Endothelial cell of umbilical vein (primary cell): ENCODE results near the gene ARSK. TPM values are rescaled to one million over a fixed set of nuclear protein-coding genes. Genes with fewer than 3 reads are reported as not detected.

Experiments
- BruUV-seq: library from RNA; stranded (reverse); fragments of 400-500 nt; replicated peaks from 2 replicates; lab custom pipeline; 2021; lab: Mats Ljungman, UMichigan
- CTCF ChIA-PET: fragments of 300-600, 350-600 bp; sonication (Branson Sonifier 250); formaldehyde crosslinking; loops from one replicate; lab custom pipeline; 2021; ENCODE audit warnings: antibody characterized with exemption, inconsistent platforms; lab: Charles Lee
- POLR2A ChIA-PET: fragments of 300-600, 350-600 bp; sonication (Branson Sonifier 250); formaldehyde crosslinking; loops from one replicate; lab custom pipeline; 2021; ENCODE audit warnings: antibody characterized with exemption, inconsistent platforms; lab: Charles Lee
- DNase-seq: peaks from one replicate; pipeline ENCODE4 v3.0.0-alpha.2; 2011; ENCODE audit warnings: low read depth, low spot score
- FAIRE-seq: peaks from 2 replicates; lab custom pipeline; 2011; peaks lifted over from hg19 to GRCh38; lab: Jason Lieb, UNC
- H2AFZ ChIP-seq: 2 replicates; pipeline ENCODE4 v1.6.0; 2012; ENCODE audit warnings: low read depth, low read length, control low read depth, inconsistent platforms
- H3K27ac ChIP-seq: 2 replicates; pipeline ENCODE4 v1.5.1; 2011; ENCODE audit warnings: low read depth, mild to moderate bottlenecking, control low read depth, low read length, moderate library complexity; ENCODE audit not compliant: insufficient read depth
- H3K27me3 ChIP-seq, 2 experiments: 2 replicates each; pipeline versions ENCODE4 v1.6.0 to v1.6.1; 2011; ENCODE audit warnings: low read length in 2 of 2, mixed read lengths in 1 of 2; ENCODE audit not compliant: control insufficient read depth in 2 of 2, insufficient read depth in 2 of 2
- H3K36me3 ChIP-seq, 2 experiments: 2 replicates in 1 of 2; 3 replicates in 1 of 2; pipeline ENCODE4 v1.5.1; 2011; ENCODE audit warnings: low read length in 2 of 2, mild to moderate bottlenecking in 1 of 2, moderate library complexity in 1 of 2; ENCODE audit not compliant: control insufficient read depth in 2 of 2, insufficient read depth in 2 of 2; ENCODE audit errors: extremely low read depth in 1 of 2
- H3K4me1 ChIP-seq: 3 replicates; pipeline ENCODE4 v1.5.1; 2011; ENCODE audit warnings: mild to moderate bottlenecking, low read length; ENCODE audit not compliant: control insufficient read depth, insufficient read depth; ENCODE audit errors: extremely low read depth
- H3K4me2 ChIP-seq: 2 replicates; pipeline ENCODE4 v1.6.1; 2011; ENCODE audit warnings: low read length, control low read depth, mixed read lengths; ENCODE audit not compliant: insufficient read depth
- H3K4me3 ChIP-seq, 3 experiments: fragments of 200-600 bp in 1 of 3; sonication (generic), shearing (Covaris generic) in 1 of 3; replicated peaks in 1 of 3; 2 replicates each; pipeline ENCODE4 v1.5.1; 2011 to 2016; ENCODE audit warnings: control low read depth in 3 of 3, low read length in 3 of 3, mild to moderate bottlenecking in 2 of 3, inconsistent platforms in 1 of 3, low read depth in 1 of 3, moderate library complexity in 1 of 3; ENCODE audit not compliant: insufficient read depth in 1 of 3
- H3K79me2 ChIP-seq: 2 replicates; pipeline ENCODE4 v1.6.0; 2012; ENCODE audit warnings: low read length, inconsistent platforms; ENCODE audit not compliant: control insufficient read depth, insufficient read depth
- H3K9ac ChIP-seq: replicated peaks from 2 replicates; pipeline ENCODE3; 2011; ENCODE audit warnings: low read length, control low read depth; ENCODE audit not compliant: insufficient read depth; ENCODE audit errors: extremely low read depth
- H3K9me1 ChIP-seq: replicated peaks from 3 replicates; pipeline ENCODE4 v1.6.0; 2011; ENCODE audit warnings: mild to moderate bottlenecking, low read length; ENCODE audit not compliant: control insufficient read depth, insufficient read depth; ENCODE audit errors: extremely low read depth
- H3K9me3 ChIP-seq: replicated peaks from 2 replicates; pipeline ENCODE4 v1.5.1; 2012; ENCODE audit warnings: low read length, inconsistent platforms; ENCODE audit not compliant: control insufficient read depth, insufficient read depth
- H4K20me1 ChIP-seq: replicated peaks from 2 replicates; pipeline ENCODE3; 2011; ENCODE audit warnings: mild to moderate bottlenecking, low read length; ENCODE audit not compliant: control insufficient read depth, insufficient read depth; ENCODE audit errors: extremely low read depth
- CTCF ChIP-seq, 2 donors: IDR thresholded peaks; 1 replicate in 1 of 2; 2 replicates in 1 of 2; pipeline ENCODE4 v1.5.1; 2011; ENCODE audit warnings: low read length in 2 of 2, mild to moderate bottlenecking in 2 of 2, moderate library complexity in 2 of 2, control low read depth in 1 of 2, inconsistent platforms in 1 of 2, low read depth in 1 of 2; ENCODE audit not compliant: insufficient read depth in 1 of 2; ENCODE audit errors: extremely low read depth in 1 of 2
- EZH2 ChIP-seq: IDR thresholded peaks from 2 replicates; pipeline ENCODE4 v1.6.1; 2012; ENCODE audit warnings: borderline replicate concordance, low read depth, mild to moderate bottlenecking, moderate library complexity, low read length, inconsistent platforms; ENCODE audit not compliant: severe bottlenecking
- FOS ChIP-seq: IDR thresholded peaks from 2 replicates; pipeline ENCODE4 v1.6.1; 2011; ENCODE audit warnings: mild to moderate bottlenecking, low read length, moderate library complexity, borderline replicate concordance; ENCODE audit not compliant: insufficient read depth
- GATA2 ChIP-seq: IDR thresholded peaks from 2 replicates; pipeline ENCODE4 v1.7.0; 2011; ENCODE audit warnings: low read depth, mild to moderate bottlenecking, moderate library complexity, mixed read lengths, low read length; ENCODE audit not compliant: insufficient read length, insufficient read depth
- JUN ChIP-seq: IDR thresholded peaks from 2 replicates; pipeline ENCODE4 v1.6.1; 2011; ENCODE audit warnings: borderline replicate concordance, low read depth; ENCODE audit not compliant: insufficient read length, insufficient read depth
- MAX ChIP-seq: IDR thresholded peaks from 2 replicates; pipeline ENCODE4 v1.6.1; 2011; ENCODE audit not compliant: insufficient read depth, insufficient read length
- MYC ChIP-seq: IDR thresholded peaks from one replicate; pipeline ENCODE4 v1.6.1; 2011; ENCODE audit warnings: mild to moderate bottlenecking, low read depth, low read length
- POLR2A ChIP-seq: IDR thresholded peaks from 2 replicates; pipeline ENCODE4 v1.6.1; 2012; ENCODE audit warnings: low read depth, mild to moderate bottlenecking, control low read depth, low read length
- POLR2AphosphoS5 ChIP-seq: IDR thresholded peaks from 2 replicates; pipeline ENCODE4 v1.6.1; 2012; ENCODE audit warnings: low read depth, mild to moderate bottlenecking, control low read depth, low read length, moderate library complexity; ENCODE audit not compliant: insufficient read depth
- dilution Hi-C: fragments of 300-500 bp; cut with MboI; formaldehyde crosslinking; loops from one replicate; pipeline ENCODE4 v1.15.0; 2019; ENCODE audit warnings: low sequenced_read_pairs; ENCODE audit not compliant: extremely low pct_ligation_motif_present
- intact Hi-C: fragments of 100-400 bp; cut with micrococcal nuclease; formaldehyde crosslinking; loops from one replicate; pipeline ENCODE4 v1.10.0; 2022
- polyA plus RNA-seq, 4 experiments: library from polyadenylated mRNA; depleted of rRNA in 3 of 4; stranded (reverse) in 3 of 4; unstranded in 1 of 4; fragments of >200 nt; gene quantifications; 2 replicates each; pipeline versions ENCODE4 v1.2.1 to v1.2.3, GENCODE V29; 2011 to 2012; ENCODE audit warnings: missing spikeins in 1 of 4
- total RNA-seq: library from RNA; stranded (reverse); gene quantifications from 2 replicates; pipeline ENCODE4 v1.2.3, GENCODE V29; 2021

The ARSK gene
- total and polyA plus RNA-seq, 2 donors (not counting 3 experiments of a cell fraction or from before 2014, with no cell fraction given): 3.7 to 4.9 TPM

GRCh38 chr5:95623706-95624105, 68.8 kb downstream of the ARSK start:
- ChIA-PET CTCF (interaction anchor here (1.2 to 1.9 kb wide), 2 partner anchors 20 to 23 kb away, joined by 3 to 5 read pairs; partner anchors contain the start of gene RFESD), POLR2A (no interaction called here)
- no peak overlapping the region for H3K4me2 ChIP-seq
- H3K9ac ChIP-seq: no peak overlapping the region
- H3K9me1 ChIP-seq: no peaks in the 10 kb centered on the region
- H3K4me3 ChIP-seq: no peak overlapping the region
- H3K79me2 ChIP-seq: no peaks in the 10 kb centered on the region
- H3K27me3 ChIP-seq: no peaks in the 10 kb centered on the region
- no peak for FAIRE-seq
- no TSS peak for BruUV-seq
- H3K36me3 ChIP-seq: no peaks in the 10 kb centered on the region
- no peaks in the 10 kb centered on the region for H3K9me3 ChIP-seq
- intact Hi-C loops (no loop called here), dilution Hi-C loops (no loop called here)
- no peaks in the 10 kb centered on the region for H4K20me1 ChIP-seq
- no peak overlapping the region for H3K27ac ChIP-seq
- no peak for TF ChIP-seq MAX
- no peak for TF ChIP-seq EZH2
- TF ChIP-seq CTCF (IDR thresholded peaks at IDR 0.05; ENCODE audit: extremely low read depth in 1 of 2, insufficient read depth in 1 of 2, low read depth in 1 of 2, low read length in 2 of 2): no peak
- no peak for TF ChIP-seq GATA2
- TF ChIP-seq FOS: no peak
- no peak for TF ChIP-seq POLR2A
- no peak for TF ChIP-seq MYC
- no peak for TF ChIP-seq POLR2AphosphoS5
- no peak for TF ChIP-seq JUN
- H2AFZ ChIP-seq: no peak overlapping the region
- peaks cover 22% of the 10 kb centered on the region for H3K4me1 ChIP-seq
- no peak for DNase-seq
